NCI-H2107 (cell line): ENCODE results near the gene GPR139.

ENCODE experiments used
- DNase-seq: peaks from one replicate; lab custom pipeline; 2025; lab: John Stamatoyannopoulos, UW

The GPR139 gene

DNA sequence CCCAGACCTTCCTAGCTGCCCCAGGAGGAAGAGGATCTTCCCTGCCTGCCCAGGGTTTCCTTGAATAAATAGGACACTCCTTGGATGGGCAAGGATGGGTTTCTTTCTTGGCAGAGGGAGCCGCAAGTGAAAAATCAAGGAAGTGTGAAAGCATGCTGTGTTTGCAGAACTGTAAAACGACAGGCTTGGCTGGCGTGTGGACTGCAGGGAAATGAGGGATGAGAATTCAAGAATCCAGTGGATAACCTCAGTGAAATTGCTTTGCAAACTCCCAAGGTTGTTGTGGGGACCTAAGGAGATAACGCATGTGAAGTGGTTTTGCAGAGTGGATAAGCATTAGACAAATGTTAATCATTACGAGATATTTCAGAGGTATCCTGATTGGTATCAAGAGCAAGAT is 20.4 kb downstream of the GPR139 start:
- no peak for DNase-seq

- no peak for DNase-seq
Measured at GRCh38 chr16:20051611-20052010, 22.1 kb downstream of the GPR139 start.

DNA sequence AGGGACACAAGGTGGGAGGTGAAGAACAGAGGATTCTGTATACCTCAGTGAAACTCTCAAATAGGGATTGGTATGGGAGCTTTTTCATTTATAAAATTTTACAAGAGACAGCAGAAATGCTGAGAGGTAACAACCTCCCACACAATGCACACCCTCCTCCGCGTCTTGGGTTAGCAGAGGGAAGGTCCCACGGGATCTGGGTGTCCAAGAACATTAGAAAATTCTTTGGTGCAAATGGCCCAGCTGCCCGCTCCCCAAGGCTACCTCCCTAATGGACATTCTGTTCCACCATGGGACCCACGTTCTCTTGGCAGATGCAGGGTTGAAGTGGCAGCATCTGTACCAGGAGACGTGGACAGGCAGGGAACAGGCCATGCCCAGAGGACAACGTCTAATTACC is 22.5 kb downstream of the GPR139 start:
- DNase-seq = no peak

GRCh38 chr16:20049831-20050230 is 23.9 kb downstream of the GPR139 start:
- DNase-seq = no peak

DNA sequence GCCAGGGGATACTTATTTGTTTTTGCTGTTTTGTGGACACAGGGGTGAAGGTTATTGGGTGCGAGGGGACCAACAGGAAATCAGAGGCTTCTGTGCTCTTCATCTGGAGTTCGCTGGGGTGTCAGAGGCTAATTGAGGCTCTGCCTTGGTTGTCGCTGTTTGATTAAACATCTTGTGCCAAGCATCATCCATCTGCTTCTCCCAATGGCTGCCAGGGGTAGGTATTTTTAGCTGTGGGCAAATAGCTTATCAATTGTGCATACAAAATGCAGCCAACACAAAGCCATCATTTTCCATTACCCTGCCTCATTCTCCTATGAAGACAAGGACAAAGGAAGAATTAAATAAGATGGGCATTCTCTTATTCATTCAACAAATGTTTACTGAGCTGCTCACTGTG is 27.8 kb downstream of the GPR139 start:
- no peak for DNase-seq

GRCh38 chr16:20042848-20043247 is 30.8 kb downstream of the GPR139 start:
- no peak for DNase-seq

GRCh38 chr16:20041924-20042596 is 31.6 kb downstream of the GPR139 start:
- DNase-seq = no peak

- DNase-seq = no peak
Measured at GRCh38 chr16:20040011-20040410, 33.7 kb downstream of the GPR139 start.

GRCh38 chr16:20029611-20030010 is 44.1 kb downstream of the GPR139 start:
- no peak for DNase-seq

GRCh38 chr16:20026361-20027072 is 47.2 kb downstream of the GPR139 start:
- no peak for DNase-seq

DNA sequence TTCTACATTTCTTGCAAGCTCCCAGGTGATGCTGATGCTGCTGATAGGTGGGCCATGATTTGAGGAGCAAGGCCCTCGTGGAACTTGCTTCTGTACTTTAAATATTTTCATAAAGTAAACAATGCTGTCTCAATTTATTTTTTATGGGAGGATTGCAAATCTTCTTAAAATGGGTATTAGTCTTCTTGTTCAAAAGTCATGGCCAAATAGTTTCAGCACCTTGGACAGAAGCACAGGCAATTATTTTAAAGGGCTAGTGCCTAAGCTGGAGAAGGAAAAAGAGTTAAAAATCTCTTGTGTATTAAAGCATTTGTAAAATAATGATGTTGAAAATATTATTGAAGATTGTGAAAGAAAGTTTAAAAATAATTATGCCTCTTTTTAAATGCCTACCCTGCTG is 50.5 kb downstream of the GPR139 start:
- no peak for DNase-seq

DNA sequence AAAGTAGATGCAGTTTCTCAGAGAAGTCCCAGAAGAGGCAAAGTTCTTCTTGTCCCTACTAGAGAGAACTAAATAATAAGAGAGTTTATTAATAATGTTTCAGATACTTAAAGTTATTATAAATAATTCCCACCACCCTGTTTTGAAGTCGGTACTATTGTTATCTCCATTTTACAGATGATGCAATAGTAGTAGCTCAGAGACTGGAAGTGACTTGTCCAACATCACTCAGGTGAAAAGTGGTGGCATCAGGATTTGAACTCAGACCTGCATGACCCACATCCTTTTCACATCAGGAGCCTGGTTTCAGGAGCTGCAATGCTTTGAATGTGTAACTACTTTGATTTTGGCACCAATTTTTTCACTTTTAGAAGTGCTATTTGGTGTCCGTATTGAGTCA is 52.7 kb downstream of the GPR139 start:
- no peak for DNase-seq

- no peak for DNase-seq
Measured at GRCh38 chr16:20020083-20020482, 53.6 kb downstream of the GPR139 start.

DNA sequence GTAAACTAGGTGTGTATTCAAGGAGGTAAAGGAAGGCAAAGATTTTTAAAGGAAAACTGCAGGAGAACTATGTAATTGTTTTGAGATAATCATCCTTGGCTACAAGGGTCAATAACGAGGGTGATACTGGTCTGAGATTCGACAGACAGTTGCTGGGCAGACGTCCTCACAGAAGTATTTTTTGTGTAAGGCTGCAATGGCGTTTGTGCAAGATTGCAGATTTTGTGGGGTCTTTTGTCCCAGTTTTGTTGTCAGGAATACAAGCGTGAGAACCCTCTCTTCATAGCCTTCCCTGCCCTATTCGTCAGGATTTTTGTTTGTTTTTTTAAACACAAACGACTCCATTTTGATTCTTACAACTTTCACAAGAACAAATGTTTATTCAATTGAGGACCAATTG is 57.5 kb downstream of the GPR139 start:
- no peak for DNase-seq

GRCh38 chr16:20004931-20005330 is 68.8 kb downstream of the GPR139 start:
- DNase-seq = no peak

DNA sequence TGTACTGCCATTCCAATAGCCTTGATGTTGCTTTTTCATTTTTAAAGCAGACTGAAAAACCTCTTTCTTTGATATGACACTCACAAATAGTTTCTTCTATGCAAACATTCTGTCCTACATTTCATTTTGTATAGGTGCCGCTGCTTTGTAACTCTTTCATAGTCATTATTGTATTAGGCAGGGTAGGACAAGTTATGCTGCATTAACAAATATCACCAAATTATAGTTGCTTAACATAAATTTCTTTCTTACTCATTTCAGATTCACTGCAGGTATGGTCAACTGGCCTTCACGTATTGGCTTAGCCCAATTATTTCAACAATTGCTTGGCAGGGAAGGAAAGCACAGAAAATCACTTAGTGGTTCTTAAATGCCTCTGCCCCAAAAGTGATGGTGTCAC is 70.8 kb downstream of the GPR139 start:
- no peak for DNase-seq

DNA sequence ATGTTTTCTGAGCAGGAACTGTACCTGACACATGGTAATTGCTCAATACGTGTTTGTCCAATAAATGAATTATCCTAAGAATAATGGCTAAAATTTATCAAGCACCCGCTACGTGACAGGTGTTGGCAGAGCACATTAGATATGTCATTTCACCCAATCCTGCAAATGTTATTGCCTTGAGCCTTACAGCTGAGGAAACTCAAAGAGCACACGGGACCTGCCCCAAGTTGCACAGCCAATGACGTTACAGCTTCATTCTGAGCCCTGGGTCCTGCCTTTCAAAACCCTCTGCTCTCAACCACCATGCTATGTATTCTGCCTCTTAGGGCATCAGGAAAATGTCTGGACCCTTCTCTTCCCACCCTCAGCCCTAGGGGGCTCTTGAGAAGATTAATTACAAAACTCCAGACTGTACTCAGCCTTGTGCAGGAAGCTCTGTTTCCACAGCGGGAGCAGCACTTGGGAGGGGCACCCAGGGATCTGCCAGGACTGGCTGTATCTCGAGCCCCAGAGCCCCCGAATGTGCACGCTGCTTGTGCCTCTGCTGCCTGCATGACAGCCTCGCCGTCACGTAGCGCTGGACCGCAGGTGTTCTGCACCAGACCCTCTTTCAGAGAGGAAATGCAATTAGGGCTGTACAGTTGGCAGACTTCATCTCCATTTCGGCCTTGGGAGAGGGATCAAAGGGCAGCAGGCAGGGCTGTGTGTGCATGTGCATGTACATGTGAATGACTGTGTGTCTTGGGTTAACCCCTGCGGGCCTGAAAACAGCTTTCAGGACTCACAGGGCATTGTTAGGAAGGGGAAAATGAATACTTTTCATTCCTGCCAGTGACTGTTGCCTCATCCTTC is 71.6 kb downstream of the GPR139 start:
- no peak for DNase-seq

- no peak for DNase-seq
Measured at GRCh38 chr16:19997734-19998133, 76.0 kb downstream of the GPR139 start.

GRCh38 chr16:19997264-19997663 is 76.4 kb downstream of the GPR139 start:
- no peak for DNase-seq

DNA sequence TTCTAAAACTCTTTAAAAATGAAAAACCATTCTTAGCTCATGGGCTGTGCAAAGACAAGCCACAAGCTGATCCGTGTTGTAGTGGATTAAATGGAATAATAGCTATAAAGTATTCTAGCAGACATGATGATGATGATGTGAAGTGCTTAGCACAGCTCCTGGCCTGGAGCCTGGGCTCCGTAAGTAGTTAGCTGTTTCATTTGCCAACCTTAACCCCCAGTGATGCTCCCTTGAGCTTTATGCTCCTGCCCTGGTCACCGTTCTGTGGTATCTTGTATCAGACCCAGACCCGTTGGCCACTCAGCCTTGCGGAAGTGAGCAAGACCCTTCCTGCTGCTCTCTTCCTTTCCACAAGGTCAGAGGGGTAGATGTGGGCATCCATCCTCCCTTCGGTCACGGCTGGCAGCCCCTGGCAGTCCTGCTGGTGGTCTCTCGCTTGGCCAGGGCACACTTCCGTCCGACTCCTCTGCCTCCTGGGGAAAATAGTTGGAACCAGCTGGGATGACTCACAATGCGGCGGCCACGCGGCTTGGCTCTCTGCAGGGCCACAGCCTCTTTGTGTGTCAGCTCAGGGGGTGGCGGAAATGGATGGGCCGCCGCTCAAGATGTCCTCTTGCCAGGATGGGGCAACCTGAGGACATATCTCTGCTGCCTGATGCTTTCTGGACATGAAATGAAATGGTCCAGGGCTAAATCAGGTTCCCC is 79.1 kb downstream of the GPR139 start:
- DNase-seq = no peak

GRCh38 chr16:19991614-19992013 is 82.1 kb downstream of the GPR139 start:
- DNase-seq = no peak

- DNase-seq = no peak
Measured at GRCh38 chr16:19984135-19984534, 89.6 kb downstream of the GPR139 start.
